ENCODE data around the gene GUSB. TPM values are rescaled to one million over a fixed set of nuclear protein-coding genes. Genes with fewer than 3 reads are reported as not detected.

GUSB gene
- total and polyA plus RNA-seq, 9 of the 15 experiments (the other 6 are each of a cell fraction or from before 2014, with no cell fraction given) = 22.7 to 102 (median 60.1) TPM

DNA sequence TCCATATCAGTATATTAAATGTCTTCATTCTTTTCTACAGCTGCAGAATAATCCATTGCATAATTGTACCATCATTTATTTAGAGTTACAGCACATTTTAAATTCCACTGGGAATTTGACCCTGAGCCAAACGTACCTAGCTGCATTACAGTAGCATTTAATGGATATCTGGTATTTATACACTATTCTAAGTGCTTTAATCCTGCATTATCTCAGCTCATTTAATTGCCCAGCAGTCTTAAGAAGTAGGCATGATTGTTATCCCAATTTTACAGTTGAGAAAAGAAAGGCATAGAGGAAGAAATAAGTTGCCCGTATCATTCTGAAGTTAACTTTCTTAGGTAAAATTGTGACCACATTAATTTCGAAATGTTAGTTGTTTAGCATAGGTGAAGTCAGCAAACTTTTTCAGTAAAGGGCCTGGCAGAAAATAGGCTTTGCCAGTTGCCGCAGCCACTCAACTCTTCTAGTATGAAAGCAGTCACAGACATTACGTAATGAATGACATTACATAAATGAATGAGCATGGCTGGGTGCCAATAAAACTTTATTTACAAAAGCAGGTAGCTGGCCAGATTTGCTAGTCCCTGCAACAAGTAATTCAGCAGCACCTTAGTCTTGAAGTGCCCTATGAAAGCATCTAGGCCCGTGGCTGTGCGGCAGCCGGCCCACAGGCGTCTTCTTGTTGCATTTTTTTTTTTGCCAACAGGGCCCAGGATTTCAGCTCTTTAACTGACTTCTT is 30.0 kb downstream of the GUSB start (continued):
- TF ChIP-seq USF1 (CRISPR knock-in tag; IDR thresholded peaks at IDR 0.05) (no peak), ID3 (CRISPR knock-in tag; IDR thresholded peaks at IDR 0.05) (no peak), ID3 (tag; IDR thresholded peaks at IDR 0.05) (no peak), ZBED1 (IDR thresholded peaks at IDR 0.05) (no peak), PREB (CRISPR knock-in tag; IDR thresholded peaks at IDR 0.05) (no peak), ZBTB1 (CRISPR knock-in tag; IDR thresholded peaks at IDR 0.05; ENCODE audit: borderline replicate concordance, low read depth) (no peak), E2F1 (CRISPR knock-in tag; IDR thresholded peaks at IDR 0.05) (0 out of 2 replicates have a peak, but pooled peaks have one; percentile 33), NUFIP1 (IDR thresholded peaks at IDR 0.05; ENCODE audit: partially characterized antibody) (no peak)
- TF ChIP-seq, protein P1, sequence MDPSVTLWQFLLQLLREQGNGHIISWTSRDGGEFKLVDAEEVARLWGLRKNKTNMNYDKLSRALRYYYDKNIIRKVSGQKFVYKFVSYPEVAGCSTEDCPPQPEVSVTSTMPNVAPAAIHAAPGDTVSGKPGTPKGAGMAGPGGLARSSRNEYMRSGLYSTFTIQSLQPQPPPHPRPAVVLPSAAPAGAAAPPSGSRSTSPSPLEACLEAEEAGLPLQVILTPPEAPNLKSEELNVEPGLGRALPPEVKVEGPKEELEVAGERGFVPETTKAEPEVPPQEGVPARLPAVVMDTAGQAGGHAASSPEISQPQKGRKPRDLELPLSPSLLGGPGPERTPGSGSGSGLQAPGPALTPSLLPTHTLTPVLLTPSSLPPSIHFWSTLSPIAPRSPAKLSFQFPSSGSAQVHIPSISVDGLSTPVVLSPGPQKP (CRISPR knock-in tag; IDR thresholded peaks at IDR 0.05) = no peak
- TF ChIP-seq, protein P2, sequence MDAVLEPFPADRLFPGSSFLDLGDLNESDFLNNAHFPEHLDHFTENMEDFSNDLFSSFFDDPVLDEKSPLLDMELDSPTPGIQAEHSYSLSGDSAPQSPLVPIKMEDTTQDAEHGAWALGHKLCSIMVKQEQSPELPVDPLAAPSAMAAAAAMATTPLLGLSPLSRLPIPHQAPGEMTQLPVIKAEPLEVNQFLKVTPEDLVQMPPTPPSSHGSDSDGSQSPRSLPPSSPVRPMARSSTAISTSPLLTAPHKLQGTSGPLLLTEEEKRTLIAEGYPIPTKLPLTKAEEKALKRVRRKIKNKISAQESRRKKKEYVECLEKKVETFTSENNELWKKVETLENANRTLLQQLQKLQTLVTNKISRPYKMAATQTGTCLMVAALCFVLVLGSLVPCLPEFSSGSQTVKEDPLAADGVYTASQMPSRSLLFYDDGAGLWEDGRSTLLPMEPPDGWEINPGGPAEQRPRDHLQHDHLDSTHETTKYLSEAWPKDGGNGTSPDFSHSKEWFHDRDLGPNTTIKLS (IDR thresholded peaks at IDR 0.05; ENCODE audit: borderline replicate concordance, low read depth) = no peak

Data from K562 (cell line).